Testis (tissue), 2 donors: ENCODE results near the gene SMYD3.

Experiments
- CTCF ChIP-seq, 3 experiments: fragments of 450-650 bp in 2 of 3; fragments of 200-600 bp in 1 of 3; sonication (generic) in 1 of 3; IDR thresholded peaks; one replicate each; pipeline ENCODE4 v1.5.1; 2016 to 2019; ENCODE audit warnings: antibody characterized with exemption in 3 of 3, mild to moderate bottlenecking in 2 of 3, moderate library complexity in 1 of 3
- POLR2A ChIP-seq: fragments of 450-650 bp; IDR thresholded peaks from one replicate; pipeline ENCODE4 v1.6.1; 2017; ENCODE audit warnings: antibody characterized with exemption, mild to moderate bottlenecking, moderate library complexity

DNA sequence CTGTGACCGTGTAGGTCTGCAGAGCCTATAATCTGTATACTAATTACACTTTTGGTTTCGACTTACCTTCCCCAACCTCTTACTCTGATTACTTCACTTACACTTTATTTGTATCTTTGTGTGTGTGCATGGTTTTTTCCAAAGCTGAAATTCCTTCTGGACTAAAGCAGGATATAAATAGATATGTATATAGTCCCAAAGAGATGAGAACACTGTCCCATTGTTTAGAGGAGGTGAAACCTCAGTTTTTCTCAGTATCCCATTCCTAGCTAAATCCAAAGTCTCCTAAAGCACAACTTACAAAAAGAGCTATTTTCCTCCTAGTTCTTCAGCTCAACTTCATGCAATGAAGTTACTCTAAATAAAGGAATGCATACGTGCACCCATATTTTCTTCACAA is 442.2 kb downstream of the SMYD3 start:
- TF ChIP-seq POLR2A (no peak), CTCF (IDR thresholded peaks at IDR 0.05) (no peak)
